ENCODE measurements around the gene RFK.

RFK gene

DNA sequence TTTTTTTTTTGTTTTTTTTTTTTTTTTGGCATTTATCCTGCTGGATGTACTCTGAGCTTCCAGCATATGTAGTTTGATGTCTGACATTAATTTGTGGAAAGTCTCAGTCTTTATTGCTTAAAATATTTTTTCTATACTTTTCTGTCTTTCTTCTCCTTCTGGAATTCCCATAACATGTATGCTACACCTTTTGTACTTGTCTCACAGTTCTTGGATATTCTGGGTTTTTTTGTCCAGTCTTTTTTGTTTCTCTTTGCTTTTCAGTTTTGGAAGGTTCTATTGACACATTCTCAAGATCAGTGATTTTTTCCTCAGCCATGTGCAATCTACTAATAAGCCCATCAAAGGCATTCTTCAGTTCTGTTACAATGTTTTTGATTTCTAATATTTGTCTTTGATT, 19.4 kb upstream of the RFK start:
- H3K27me3 ChIP-seq (replicated peaks; ENCODE audit: control insufficient read depth, insufficient read depth, low read length, poor library complexity, severe bottlenecking), result no peaks in the 10 kb centered on the region
- no peaks in the 10 kb centered on the region for H3K4me1 ChIP-seq (ENCODE audit: control insufficient read depth, insufficient read depth, low read length, poor library complexity, severe bottlenecking)
- no peaks in the 10 kb centered on the region for H3K9me3 ChIP-seq (ENCODE audit: control insufficient read depth, low read length)
- no peak for DNase-seq
- H3K36me3 ChIP-seq (ENCODE audit: control insufficient read depth, insufficient read depth, low read length), result no peaks in the 10 kb centered on the region
- no peak overlapping the region for H3K4me3 ChIP-seq (ENCODE audit: insufficient read depth, low read depth, low read length, poor library complexity, severe bottlenecking)
- no peak overlapping the region for H3K27ac ChIP-seq (ENCODE audit: insufficient read depth, low read length, poor library complexity, severe bottlenecking)

DNA sequence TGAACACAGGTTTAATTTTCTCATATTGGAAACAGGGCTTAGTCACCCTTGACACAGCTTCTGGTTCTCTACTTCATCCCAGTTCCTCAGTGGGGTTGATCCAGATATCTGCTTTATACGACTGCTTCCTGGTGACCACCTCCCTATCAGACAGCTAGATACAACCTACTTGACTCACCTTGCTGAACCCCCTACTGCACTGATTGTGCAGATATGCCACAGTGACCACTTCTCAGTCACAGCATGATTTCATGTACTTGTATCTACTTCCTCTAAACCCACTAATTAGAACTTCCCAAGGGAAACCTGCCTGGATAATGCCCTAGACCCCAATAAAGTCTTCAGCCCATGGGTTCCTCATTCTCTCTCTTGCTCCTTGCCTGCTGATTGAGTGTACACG, 18.4 kb upstream of the RFK start:
- no peaks in the 10 kb centered on the region for H3K27me3 ChIP-seq (replicated peaks; ENCODE audit: control insufficient read depth, insufficient read depth, low read length, poor library complexity, severe bottlenecking)
- H3K27ac ChIP-seq (ENCODE audit: insufficient read depth, low read length, poor library complexity, severe bottlenecking), result no peak overlapping the region
- no peaks in the 10 kb centered on the region for H3K9me3 ChIP-seq (ENCODE audit: control insufficient read depth, low read length)
- no peaks in the 10 kb centered on the region for H3K36me3 ChIP-seq (ENCODE audit: control insufficient read depth, insufficient read depth, low read length)
- no peak overlapping the region for H3K4me3 ChIP-seq (ENCODE audit: insufficient read depth, low read depth, low read length, poor library complexity, severe bottlenecking)
- DNase-seq, result no peak
- no peaks in the 10 kb centered on the region for H3K4me1 ChIP-seq (ENCODE audit: control insufficient read depth, insufficient read depth, low read length, poor library complexity, severe bottlenecking)

DNA sequence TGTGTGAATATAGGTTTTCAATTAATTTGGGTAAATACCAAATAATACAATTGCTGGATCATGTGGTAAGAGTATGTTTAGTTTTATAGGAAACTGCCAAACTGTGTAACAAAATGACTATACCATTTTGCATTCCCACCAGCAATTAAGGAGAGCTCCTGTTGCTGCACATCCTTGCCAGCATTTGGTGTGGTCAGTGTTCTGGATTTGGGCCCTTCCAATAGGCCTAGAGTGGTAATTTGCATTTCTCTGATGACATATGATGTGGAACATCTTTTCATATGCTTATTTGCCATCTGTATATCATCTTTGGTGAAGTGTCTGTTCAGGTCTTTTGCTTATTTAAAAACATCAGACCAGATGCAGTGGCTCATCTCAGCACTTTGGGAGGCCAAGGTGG, 11.6 kb upstream of the RFK start:
- H3K9me3 ChIP-seq (ENCODE audit: control insufficient read depth, low read length), result no peaks in the 10 kb centered on the region
- no peaks in the 10 kb centered on the region for H3K27me3 ChIP-seq (replicated peaks; ENCODE audit: control insufficient read depth, insufficient read depth, low read length, poor library complexity, severe bottlenecking)
- peaks cover 6% of the 10 kb centered on the region for H3K4me1 ChIP-seq (ENCODE audit: control insufficient read depth, insufficient read depth, low read length, poor library complexity, severe bottlenecking)
- H3K4me3 ChIP-seq (ENCODE audit: insufficient read depth, low read depth, low read length, poor library complexity, severe bottlenecking), result no peak overlapping the region
- H3K27ac ChIP-seq (ENCODE audit: insufficient read depth, low read length, poor library complexity, severe bottlenecking), result no peak overlapping the region
- no peaks in the 10 kb centered on the region for H3K36me3 ChIP-seq (ENCODE audit: control insufficient read depth, insufficient read depth, low read length)
- no peak for DNase-seq

DNA sequence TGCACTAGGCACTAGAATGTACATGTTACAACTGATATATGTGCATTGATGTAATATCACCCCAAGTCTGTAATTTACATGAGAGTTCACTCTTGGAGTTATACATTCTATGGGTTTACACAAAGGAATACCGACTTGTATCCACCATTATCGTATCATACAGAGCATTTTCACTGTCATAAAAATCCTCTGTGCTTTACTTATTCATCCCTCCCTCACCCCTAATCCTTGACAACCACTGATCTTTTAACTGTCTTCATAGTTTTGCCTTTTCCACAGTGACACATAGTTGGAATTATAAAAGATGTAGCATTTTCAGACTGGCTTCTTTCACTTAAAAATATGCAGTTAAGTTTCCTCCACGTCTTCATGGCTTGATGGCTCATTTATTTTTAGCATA, 11.1 kb upstream of the RFK start:
- Histone ChIP-seq H3K36me3 (ENCODE audit: control insufficient read depth, insufficient read depth, low read length) (no peaks in the 10 kb centered on the region), H3K9me3 (ENCODE audit: control insufficient read depth, low read length) (no peaks in the 10 kb centered on the region), H3K27ac (ENCODE audit: insufficient read depth, low read length, poor library complexity, severe bottlenecking) (no peak overlapping the region), H3K27me3 (replicated peaks; ENCODE audit: control insufficient read depth, insufficient read depth, low read length, poor library complexity, severe bottlenecking) (no peaks in the 10 kb centered on the region), H3K4me3 (ENCODE audit: insufficient read depth, low read depth, low read length, poor library complexity, severe bottlenecking) (no peak overlapping the region), H3K4me1 (ENCODE audit: control insufficient read depth, insufficient read depth, low read length, poor library complexity, severe bottlenecking) (peaks cover 6% of the 10 kb centered on the region)
- DNase-seq, result no peak

- Histone ChIP-seq H3K36me3 (ENCODE audit: control insufficient read depth, insufficient read depth, low read length) (no peaks in the 10 kb centered on the region), H3K4me1 (ENCODE audit: control insufficient read depth, insufficient read depth, low read length, poor library complexity, severe bottlenecking) (peaks cover 6% of the 10 kb centered on the region), H3K9me3 (ENCODE audit: control insufficient read depth, low read length) (no peaks in the 10 kb centered on the region), H3K4me3 (ENCODE audit: insufficient read depth, low read depth, low read length, poor library complexity, severe bottlenecking) (no peak overlapping the region), H3K27me3 (replicated peaks; ENCODE audit: control insufficient read depth, insufficient read depth, low read length, poor library complexity, severe bottlenecking) (no peaks in the 10 kb centered on the region), H3K27ac (ENCODE audit: insufficient read depth, low read length, poor library complexity, severe bottlenecking) (no peak overlapping the region)
- DNase-seq, result no peak
These were observed 10.2 kb upstream of the RFK start for GRCh38 chr9:76404401-76404800.

DNA sequence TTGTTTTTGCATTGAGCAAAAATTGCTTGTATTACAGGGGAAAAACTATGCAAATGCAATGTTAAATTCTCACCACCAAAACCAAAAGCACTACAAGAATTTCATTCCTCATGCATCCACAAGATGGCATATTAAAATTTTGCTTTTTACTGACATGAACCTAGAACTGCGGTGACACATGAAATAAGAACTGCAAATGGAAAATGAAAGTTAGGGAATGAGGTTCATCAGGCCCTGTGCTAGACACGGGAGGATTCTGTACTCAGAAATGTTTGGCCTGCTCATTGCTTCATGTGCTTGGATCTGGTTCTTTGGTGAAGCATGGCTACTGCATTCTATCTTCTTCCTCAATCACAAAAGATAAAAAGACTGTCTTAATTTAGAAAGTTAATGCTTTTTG, 9.1 kb upstream of the RFK start:
- H3K9me3 ChIP-seq (ENCODE audit: control insufficient read depth, low read length), result no peaks in the 10 kb centered on the region
- no peaks in the 10 kb centered on the region for H3K27me3 ChIP-seq (replicated peaks; ENCODE audit: control insufficient read depth, insufficient read depth, low read length, poor library complexity, severe bottlenecking)
- no peak overlapping the region for H3K27ac ChIP-seq (ENCODE audit: insufficient read depth, low read length, poor library complexity, severe bottlenecking)
- no peak overlapping the region for H3K4me3 ChIP-seq (ENCODE audit: insufficient read depth, low read depth, low read length, poor library complexity, severe bottlenecking)
- H3K4me1 ChIP-seq (ENCODE audit: control insufficient read depth, insufficient read depth, low read length, poor library complexity, severe bottlenecking), result peaks cover 6% of the 10 kb centered on the region
- H3K36me3 ChIP-seq (ENCODE audit: control insufficient read depth, insufficient read depth, low read length), result no peaks in the 10 kb centered on the region
- DNase-seq, result no peak

DNA sequence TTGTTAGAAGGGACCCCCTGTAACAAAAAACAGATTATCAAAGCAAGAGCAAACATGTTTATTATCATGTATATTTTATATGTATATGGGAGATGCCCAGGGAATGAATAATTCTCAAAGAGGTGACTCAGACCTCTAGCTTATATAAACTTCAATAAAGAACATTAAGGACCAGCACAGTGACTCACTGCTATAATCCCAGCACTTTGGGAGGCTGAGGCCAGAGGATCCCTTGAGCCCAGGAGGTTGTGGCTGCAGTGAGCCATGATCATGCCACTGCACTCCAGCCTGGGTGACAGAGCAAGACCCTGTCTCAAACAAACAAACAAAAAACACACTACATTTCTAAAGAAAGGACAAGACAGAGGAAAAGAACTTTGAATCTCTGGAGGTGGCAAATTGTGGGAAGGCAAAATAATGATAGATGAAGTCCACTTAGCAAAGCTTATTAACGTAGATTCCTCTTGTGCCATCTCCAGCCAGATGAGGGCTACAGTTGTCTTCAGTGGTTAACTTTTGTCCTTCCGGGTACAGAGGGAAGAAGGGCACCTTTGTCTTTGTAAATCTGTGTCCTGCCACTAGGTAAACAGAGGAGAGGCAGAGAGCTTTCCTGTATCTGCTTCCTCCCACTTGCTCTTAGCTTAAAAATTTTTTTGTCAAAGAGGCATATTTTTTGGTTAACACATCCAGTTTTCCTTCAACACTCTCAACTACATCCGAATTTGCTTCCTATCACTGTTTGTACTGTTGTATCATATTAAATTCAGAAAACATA, 7.5 kb upstream of the RFK start:
- Histone ChIP-seq H3K4me1 (ENCODE audit: control insufficient read depth, insufficient read depth, low read length, poor library complexity, severe bottlenecking) (peaks cover 6% of the 10 kb centered on the region), H3K4me3 (ENCODE audit: insufficient read depth, low read depth, low read length, poor library complexity, severe bottlenecking) (no peak overlapping the region), H3K9me3 (ENCODE audit: control insufficient read depth, low read length) (no peaks in the 10 kb centered on the region), H3K27me3 (replicated peaks; ENCODE audit: control insufficient read depth, insufficient read depth, low read length, poor library complexity, severe bottlenecking) (no peaks in the 10 kb centered on the region), H3K27ac (ENCODE audit: insufficient read depth, low read length, poor library complexity, severe bottlenecking) (no peak overlapping the region), H3K36me3 (ENCODE audit: control insufficient read depth, insufficient read depth, low read length) (no peaks in the 10 kb centered on the region)
- no peak for DNase-seq

DNA sequence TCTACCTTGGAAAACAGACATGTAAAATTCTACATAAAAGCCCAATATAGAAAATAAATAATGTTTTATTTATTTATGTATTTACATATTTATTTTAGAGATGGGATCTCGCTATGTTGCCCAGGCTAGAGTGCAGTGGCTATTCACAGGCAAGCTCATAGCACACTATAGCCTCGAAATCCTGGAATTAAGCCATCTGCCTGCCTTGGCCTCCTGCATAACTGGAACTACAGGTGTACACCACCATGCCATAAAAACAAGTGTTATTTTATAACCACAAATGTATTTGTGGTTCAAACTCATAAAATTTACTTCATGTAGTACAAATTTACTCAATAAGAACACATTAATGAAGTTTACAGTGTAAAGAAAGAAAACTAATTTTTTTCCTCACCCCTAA, 7.0 kb upstream of the RFK start:
- H3K36me3 ChIP-seq (ENCODE audit: control insufficient read depth, insufficient read depth, low read length), result no peaks in the 10 kb centered on the region
- H3K27me3 ChIP-seq (replicated peaks; ENCODE audit: control insufficient read depth, insufficient read depth, low read length, poor library complexity, severe bottlenecking), result no peaks in the 10 kb centered on the region
- H3K4me1 ChIP-seq (ENCODE audit: control insufficient read depth, insufficient read depth, low read length, poor library complexity, severe bottlenecking), result peaks cover 6% of the 10 kb centered on the region
- no peak overlapping the region for H3K4me3 ChIP-seq (ENCODE audit: insufficient read depth, low read depth, low read length, poor library complexity, severe bottlenecking)
- no peaks in the 10 kb centered on the region for H3K9me3 ChIP-seq (ENCODE audit: control insufficient read depth, low read length)
- H3K27ac ChIP-seq (ENCODE audit: insufficient read depth, low read length, poor library complexity, severe bottlenecking), result no peak overlapping the region
- DNase-seq, result no peak

GRCh38 chr9:76400534-76401096, 6.4 kb upstream of the RFK start:
- no peak for DNase-seq
- Histone ChIP-seq H3K4me1 (ENCODE audit: control insufficient read depth, insufficient read depth, low read length, poor library complexity, severe bottlenecking) (peaks cover 6% of the 10 kb centered on the region), H3K27me3 (replicated peaks; ENCODE audit: control insufficient read depth, insufficient read depth, low read length, poor library complexity, severe bottlenecking) (no peaks in the 10 kb centered on the region), H3K27ac (ENCODE audit: insufficient read depth, low read length, poor library complexity, severe bottlenecking) (no peak overlapping the region), H3K36me3 (ENCODE audit: control insufficient read depth, insufficient read depth, low read length) (no peaks in the 10 kb centered on the region), H3K9me3 (ENCODE audit: control insufficient read depth, low read length) (no peaks in the 10 kb centered on the region), H3K4me3 (ENCODE audit: insufficient read depth, low read depth, low read length, poor library complexity, severe bottlenecking) (no peak overlapping the region)

- Histone ChIP-seq H3K9me3 (ENCODE audit: control insufficient read depth, low read length) (no peaks in the 10 kb centered on the region), H3K4me1 (ENCODE audit: control insufficient read depth, insufficient read depth, low read length, poor library complexity, severe bottlenecking) (peaks cover 6% of the 10 kb centered on the region), H3K27me3 (replicated peaks; ENCODE audit: control insufficient read depth, insufficient read depth, low read length, poor library complexity, severe bottlenecking) (no peaks in the 10 kb centered on the region), H3K4me3 (ENCODE audit: insufficient read depth, low read depth, low read length, poor library complexity, severe bottlenecking) (no peak overlapping the region), H3K27ac (ENCODE audit: insufficient read depth, low read length, poor library complexity, severe bottlenecking) (no peak overlapping the region), H3K36me3 (ENCODE audit: control insufficient read depth, insufficient read depth, low read length) (no peaks in the 10 kb centered on the region)
- DNase-seq, result no peak
These were observed 5.6 kb upstream of the RFK start for GRCh38 chr9:76399856-76400255.
